HG03045 (cell line): ENCODE data around the gene TRABD.
"Not testable (repeated sequence)": the region's sequence is repeated elsewhere in the genome, so short reads cannot be mapped to it uniquely, and the experiment has no call there.

Source experiments
- ATAC-seq: cut with Tn5 transposase; IDR thresholded peaks from one replicate; pipeline ENCODE4 v1.9.1; 2021; ENCODE audit warnings: mild to moderate bottlenecking, moderate library complexity; ENCODE audit not compliant: unreplicated experiment

TRABD gene

DNA sequence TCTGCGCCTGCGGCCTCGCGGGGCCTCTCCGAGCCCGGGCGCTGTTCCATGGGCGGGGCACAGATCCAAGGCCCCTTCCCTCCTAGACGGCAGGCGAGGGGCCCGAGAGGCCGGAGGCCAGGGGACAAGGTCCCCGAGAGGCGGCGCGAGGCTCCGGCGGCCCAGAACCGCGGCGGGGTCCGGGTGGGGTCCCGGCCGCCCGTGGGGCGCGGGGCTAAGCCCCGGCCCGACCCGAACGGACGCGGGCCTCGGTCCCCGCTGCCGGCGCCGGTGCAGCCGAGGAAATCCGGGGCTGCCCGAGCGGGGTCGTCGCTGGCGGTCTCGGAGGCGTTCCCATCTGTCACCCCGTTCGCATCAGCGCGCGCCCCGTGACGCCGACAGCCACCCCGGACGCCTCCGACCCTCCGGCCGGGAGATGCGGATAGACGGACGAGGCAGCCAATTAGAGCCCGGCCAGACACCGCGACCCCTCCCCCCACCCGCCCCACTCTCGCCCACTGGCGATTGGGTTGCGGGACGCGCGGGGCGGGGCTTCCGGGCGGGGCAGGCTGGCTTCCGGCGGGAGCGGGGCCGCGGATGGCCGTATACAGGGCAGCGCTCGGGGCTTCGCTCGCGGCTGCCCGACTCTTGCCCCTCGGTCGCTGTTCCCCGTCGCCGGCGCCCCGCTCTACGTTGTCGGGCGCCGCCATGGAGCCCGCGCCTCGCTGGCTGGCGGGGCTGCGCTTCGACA, 14.9 kb downstream of the TRABD start, which contains the start of gene SELENOO:
Gene SELENOO, plus strand, starts transcription at position 551 of the 730 bp plus-strand sequence. Its CDS starts 26 bp downstream, at position 577.
- peak; percentile 70 for ATAC-seq

DNA sequence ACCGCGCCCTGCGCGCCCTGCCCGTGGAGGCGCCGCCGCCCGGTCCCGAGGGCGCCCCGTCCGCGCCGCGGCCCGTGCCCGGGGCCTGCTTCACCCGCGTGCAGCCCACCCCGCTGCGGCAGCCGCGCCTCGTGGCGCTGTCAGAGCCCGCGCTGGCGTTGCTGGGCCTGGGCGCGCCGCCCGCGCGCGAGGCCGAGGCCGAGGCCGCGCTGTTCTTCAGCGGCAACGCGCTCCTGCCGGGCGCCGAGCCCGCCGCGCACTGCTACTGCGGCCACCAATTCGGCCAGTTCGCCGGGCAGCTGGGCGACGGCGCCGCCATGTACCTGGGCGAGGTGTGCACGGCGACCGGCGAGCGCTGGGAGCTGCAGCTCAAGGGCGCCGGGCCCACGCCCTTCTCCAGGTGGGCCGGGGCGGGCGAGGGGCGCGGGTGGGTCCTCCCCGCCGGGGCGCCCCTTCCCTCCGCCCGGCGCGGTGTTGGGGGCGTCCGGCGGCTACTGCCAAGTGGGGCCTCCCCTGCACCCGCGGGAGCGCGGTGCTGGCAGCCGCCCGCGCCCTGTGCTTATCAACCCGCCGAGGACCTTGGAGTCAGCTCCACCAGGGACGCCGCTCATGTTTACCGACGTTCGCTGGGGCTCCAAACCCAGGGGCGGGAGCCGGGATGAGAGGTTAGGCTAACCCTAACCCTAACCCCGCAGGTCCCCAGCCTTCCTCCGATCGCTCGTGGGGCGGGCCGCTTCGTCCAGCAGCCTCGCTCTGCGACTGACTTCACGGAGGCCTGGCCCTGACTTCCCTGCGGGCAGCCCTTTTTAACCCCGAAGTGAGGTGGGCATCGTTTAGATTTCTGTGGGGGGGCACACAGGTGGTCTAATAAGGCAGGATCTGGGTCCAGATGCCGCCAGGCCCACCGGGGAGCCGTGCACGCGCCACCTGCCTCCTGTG, 15.7 kb downstream of the TRABD start:
- ATAC-seq, result peak; percentile 12

DNA sequence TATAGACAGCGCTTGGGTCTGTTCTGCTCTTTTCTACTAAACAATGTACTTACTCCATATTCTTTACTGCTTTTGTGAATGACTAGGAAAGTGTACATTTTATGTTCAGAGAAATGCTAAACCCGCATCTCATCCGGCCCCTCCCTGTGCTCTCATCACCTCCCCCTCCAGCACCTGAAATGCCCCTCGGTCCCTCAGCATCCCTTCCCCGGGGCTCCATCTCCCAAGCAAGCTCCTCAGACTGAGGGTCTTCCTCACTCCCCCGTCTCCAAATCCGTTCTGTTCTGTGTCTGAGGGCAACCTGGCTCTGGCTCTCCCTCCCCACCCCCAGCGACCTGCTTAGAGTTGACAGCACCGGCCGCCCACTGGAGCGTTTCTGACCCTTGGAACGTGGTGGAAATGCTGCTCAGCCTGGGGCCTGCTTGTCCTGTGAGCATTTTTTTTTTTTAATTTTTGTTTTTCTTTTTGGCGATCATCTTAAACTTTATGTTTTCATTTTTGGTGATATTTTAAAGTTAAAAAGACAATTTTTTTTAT, 16.5 kb downstream of the TRABD start:
- no peak for ATAC-seq

DNA sequence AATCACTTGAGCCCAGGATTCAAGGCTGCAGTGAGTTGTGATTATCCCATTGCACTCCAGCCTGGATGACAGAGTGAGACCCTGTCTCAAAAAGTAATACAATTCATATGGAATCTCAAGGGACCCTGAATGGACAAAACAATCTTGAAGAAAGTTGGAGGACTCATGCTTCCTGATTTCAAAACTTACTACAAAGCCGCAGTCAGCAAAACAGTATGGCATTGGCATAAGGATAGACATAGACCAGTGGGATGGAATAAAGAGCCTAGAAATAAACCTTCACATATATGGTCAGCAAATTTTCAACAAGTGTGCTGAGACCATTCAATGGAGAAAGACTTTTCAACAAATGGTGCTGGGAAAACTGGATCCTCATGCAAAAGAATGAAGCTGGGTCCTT, 17.6 kb downstream of the TRABD start:
- ATAC-seq, result no peak

DNA sequence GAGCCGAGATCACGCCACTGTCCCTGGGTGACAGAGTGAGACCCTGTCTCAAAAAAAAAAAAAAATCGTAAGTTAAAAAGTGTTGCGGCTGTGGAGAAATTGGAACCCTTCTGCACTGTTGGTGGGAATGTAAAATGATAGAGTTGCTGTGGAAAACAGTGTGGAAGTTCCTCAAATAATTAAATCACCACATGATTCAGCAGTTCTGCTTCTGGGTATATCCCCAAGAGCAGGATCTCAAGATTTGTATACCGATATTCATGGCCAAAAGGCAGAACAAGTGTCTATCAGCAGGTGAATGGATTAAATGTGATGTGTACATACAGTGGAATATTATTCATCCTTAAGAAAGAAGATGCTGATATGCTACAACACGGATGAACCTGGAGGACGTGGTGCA, 18.9 kb downstream of the TRABD start:
- no peak for ATAC-seq

DNA sequence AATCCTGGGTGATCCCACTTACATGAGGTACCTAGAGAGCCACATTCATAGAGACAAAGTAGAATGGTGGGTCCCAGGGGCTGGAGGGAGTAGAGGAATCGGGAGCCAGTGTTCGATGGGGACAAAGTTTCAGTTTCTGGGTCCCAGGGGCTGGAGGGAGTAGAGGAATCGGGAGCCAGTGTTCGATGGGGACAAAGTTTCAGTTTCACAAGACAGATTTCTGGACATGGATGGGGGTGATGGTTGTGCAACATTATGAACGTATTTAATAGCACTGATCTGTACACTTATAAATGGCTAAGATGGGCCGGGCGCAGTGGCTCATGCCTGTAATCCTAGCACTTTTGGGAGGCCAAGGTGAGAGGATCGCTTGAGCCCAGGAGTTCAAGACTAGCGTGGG, 19.3 kb downstream of the TRABD start:
- ATAC-seq, result not testable (repeated sequence)

DNA sequence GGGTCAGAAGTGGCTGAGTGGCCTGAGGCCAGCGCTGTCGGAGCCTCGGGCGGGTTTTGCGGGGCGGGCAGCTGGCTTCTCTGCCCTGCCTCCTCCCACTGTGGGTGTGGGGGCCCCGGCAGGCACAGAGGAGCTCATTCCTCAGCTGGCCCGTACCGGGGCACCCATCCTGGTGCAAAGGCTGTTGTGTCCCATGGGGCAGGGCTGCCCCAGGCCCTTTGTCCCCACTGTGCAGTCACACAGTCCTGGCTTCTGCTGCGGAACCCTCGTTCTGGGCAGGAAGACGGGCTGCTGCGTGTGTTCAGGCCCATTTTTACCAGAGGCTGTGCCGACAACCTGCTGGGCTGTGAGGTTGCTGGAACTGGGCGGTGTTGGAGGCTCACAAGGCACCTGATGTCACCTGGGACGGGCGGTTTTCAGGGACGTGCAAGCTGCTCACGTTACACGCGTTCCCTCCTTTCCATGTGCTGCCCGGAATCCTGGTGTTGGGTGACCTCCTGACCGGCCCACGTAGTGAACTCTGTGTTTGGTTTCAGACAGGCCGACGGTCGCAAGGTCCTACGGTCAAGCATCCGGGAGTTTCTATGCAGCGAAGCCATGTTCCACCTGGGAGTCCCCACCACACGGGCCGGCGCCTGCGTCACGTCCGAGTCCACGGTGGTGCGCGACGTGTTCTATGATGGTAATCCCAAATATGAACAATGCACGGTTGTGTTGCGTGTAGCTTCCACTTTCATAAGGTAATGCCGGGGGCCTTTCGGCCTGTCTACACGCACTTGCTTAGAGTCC, 20.3 kb downstream of the TRABD start:
- no peak for ATAC-seq

DNA sequence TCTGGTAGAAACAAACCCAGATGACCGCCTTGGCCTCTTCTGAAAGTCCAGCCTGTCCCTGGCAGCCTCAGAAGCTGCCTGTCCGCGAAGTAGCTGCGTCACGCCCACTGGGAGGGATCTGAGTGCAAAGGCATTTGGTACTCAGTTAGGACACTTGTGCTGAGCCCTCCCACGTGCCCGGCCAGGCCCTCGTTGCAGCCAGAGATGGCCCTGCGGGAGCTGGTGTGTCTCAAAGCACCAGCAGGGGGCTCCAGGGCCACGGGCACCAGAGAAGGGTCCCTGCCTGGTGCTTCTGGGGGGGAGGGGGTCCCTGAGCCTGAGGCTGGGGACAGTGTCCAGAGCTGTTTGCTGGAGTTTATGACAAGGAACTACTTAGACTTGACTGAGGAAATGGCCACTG, 20.9 kb downstream of the TRABD start:
- ATAC-seq, result no peak

DNA sequence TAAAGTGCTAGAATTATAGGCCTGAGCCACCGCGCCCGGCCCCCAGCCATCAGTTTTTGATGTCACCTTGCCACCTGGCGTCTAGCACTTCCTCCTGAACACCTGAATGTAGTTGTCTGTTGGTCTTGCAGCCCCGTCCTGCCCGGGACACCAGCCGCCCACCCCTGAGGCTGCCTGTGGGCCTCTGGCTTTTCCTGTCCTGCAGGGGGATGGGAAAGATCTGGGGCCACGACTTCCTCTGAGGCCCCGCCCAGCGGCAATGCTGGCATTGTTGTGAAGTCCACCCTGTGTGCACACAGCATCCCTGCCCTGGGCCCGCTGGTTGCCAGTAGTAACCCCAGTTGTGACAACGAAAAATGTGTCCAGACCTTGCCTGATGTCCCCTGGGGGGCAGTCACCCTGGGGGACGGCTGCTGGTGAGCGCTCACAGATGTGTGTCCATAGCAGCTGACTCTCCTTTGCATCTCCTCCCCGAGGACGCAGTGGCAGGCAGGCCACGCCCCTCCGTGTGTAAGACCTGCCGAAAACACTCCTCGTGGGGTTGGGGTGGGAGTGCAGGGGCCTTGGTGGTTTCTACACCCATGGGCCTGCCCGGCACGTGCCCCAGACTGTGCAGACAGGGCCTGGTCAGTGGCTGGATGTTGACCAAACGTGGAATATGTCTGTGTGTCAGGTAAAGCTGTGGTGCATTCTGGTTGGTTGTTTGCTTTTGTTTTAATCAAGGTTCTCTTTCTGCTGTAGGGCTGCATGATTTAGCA, 21.8 kb downstream of the TRABD start:
- ATAC-seq, result no peak

DNA sequence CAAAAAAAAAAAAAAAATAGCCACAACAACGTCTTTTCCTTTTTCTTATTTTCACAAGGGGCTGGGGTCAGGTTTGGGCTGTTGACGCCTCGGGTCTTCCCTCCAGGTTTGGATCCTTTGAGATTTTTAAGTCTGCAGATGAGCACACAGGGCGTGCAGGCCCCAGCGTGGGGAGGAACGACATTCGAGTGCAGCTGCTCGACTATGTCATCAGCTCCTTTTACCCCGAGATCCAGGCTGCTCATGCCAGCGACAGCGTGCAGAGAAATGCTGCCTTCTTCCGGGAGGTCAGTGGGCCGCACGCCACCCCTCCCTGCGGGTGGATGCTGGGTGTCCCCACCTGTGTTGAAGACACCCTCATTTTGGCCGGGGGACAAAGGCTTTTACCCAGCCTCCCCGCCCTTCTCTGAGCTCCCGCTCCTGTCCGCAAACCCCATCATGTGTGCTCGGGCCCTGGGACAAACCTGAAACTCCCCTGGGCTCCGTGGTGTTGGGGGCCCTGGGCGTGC, 22.8 kb downstream of the TRABD start:
- ATAC-seq, result no peak

DNA sequence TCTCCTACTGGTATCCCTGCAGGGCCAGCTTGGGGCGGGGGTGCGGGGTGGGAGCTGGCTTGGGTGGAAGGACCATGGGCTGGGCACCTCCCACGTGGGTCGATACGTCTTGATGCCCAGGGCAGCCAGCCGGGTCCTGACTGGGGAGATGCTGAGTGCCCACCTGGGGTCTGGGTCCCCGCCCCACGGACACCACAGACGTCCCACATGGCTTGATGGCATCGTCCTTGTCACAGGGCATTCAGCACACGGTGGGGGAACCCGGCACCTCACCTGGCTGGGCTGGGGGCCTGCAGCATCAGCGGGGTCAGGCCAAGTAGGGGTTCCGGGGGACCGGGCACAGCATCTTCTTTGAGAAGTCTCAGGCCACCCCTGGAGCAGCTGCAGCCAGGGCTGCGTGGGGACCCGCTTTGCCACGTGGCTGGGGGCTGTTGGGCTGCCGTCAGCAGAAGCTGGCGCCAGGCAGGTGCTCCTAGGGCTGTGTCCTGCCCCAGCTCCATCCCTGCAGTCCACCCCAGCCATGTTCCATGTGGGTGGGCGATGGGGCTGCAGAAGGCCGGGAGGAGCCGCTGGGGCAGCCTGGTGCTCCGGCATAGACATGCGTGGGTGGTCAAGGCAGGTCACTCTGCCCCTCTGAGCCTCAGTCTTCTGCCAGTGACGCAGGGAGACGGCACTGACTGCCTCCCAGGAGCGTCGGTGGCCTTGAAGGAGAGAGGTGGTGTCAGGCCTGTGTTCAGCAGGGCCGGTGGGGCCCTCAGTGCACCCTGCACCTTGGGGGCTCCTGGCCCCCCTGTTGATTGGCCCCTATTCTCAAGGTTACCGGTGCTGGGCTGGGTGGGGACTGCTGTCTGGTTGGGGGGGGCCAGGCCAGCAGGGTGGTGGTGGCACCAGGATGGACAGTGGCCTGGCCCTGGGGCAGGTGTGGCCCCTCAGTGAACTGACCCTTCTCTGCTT, 23.5 kb downstream of the TRABD start:
- ATAC-seq, result no peak

DNA sequence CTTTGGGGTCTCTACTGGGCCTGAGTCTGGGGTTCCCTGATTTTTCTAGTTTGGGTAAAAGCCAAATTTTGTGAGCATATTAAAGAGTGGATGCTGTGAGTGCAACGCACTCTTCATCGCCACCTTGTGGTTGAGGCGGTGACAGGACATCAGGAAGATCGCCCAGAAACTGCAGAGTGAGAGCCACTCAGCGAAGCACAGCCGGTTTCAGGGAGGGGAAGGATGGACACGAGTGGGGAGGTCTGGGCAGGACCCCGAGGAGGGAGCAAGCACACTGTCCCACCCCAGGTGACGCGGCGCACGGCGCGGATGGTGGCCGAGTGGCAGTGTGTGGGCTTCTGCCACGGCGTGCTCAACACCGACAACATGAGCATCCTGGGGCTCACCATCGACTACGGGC, 24.2 kb downstream of the TRABD start:
- no peak for ATAC-seq

DNA sequence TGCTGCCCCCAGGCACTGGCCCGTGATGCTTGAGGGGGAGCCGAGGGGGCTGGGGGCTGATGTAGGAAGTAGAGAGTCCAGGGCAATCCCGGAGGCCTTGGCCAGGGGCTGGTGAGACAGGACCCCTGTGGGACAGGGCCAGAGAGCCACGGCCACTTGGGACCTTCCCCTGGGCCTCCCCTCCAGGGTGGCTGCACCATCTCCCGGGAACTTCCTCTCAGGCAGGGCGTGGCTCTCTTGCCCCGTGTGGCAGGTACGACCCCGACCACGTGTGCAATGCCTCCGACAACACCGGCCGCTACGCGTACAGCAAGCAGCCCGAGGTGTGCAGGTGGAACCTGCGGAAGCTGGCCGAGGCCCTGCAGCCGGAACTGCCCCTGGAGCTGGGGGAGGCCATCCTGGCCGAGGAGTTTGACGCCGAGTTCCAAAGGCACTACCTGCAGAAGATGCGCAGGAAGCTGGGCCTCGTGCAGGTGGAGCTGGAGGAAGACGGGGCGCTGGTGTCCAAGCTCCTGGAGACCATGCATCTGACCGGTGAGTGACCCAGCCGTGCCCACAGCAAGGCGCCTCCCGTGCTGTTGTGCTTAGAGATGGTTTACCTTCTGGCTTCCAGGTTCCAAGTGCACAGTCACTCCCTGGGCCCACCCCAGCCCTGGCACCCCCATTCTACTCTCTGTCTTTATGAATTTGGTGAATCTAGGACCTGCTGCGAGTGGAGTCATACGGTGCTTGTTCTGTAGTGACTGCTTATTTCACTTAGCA, 24.8 kb downstream of the TRABD start:
- ATAC-seq, result no peak

DNA sequence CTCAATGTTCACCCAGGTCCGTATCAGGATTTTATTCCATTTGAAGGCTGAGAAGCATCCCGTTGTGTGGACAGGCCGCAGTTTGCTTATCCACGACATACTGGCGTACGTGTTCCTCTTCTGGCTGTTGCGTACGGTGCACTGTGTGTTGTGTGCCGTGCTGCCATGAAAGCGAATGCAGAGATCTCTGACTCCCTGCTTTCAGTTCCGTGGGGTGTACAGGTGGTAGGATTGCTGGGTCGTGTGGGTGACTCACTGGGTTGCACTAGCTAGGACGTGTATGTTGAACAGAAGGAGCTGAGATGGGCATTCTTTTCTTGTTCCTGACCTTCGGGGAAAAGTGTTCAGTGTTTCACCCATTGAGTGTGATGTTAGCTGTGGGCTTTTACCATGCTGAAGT, 25.4 kb downstream of the TRABD start:
- no peak for ATAC-seq

DNA sequence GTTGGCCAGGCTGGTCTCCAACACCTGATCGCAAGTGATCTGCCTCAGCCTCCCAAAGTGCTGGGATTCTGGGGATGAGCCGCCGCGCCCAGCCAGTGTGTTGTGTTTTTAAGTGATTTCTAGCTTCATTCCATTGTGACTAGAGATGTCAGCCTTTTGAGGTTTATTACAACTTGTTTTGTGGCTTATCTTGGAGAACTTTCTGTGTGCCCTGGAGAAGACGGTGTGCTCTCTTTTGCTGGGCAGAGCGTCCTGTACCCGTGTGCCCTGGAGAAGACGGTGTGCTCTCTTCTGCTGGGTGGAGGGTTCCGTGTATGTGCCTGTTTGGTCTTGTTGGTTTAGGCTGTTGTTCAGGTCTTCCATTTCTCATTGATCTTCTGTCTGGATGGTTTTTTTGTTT, 27.6 kb downstream of the TRABD start:
- ATAC-seq, result no peak

DNA sequence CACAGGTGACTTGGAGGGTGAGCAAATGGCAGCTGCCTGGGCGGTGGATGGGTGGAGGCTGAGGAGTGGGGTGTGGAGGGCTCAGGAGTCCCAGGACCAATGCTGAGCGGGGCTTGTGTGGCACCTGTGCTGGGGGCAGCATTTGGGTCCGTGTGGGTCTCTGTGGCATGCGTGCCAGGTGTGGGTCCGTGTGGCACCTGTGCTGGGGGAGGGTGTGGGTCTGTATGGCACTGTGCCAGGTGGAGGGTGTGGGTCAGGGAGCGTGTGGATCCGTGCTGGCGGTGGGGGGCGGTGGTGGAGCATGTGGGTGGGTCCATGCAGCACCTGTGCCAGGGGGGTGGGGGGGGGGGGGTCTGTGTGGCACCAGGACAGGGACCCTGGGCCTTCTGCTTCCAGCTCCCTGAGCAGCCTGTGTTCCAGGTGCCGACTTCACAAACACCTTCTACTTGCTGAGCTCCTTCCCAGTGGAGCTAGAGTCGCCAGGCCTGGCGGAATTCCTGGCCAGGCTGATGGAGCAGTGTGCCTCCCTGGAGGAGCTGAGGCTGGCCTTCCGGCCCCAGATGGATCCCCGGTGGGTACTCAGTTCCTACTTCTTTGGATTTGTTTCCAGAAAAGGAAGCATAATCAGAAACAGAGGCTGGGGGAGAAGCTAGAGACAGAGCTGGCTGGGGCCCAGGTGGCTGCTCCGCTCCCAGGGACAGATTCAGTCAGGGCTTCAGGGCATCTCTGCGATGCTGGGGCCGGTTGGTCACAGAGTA, 29.8 kb downstream of the TRABD start:
- ATAC-seq, result no peak

DNA sequence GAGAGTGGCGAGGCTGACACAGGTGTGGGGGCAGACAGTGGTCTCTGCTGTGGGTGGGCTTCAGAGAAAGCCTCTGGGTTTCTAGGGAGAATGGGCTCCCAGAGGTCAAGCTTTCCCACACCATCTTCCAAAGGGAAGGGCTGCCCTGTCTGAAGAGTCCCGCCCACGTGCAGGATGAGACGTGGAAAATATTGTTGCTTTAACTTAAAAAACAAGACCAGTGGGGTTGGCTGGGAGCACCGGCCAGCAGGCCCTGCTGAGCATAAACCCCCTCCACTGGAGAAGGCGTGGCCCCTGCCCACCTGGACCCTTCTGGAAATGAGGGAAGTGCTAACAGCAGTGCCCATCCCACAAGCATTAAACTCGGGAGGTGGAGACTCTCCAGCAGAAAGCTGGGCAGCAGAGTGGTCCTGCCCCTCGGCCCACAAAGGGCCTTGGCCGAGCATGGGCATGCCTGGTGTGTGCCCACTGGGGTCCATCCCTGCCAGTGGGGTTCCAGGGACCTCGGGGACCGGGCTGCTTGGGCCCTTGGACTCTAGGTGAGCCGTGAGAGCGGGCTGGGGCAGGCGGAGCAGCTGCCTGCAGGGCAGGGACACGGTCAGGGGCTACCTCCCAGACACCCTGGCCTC, 30.5 kb downstream of the TRABD start:
- ATAC-seq, result no peak
